DOHH2 (cell line): ENCODE measurements around the gene SDE2.

Source experiments
- H3F3A ChIP-seq: fragments of 200-600 bp; sonication (generic), shearing (Covaris generic); 2 replicates; pipeline ENCODE4 v1.6.0; 2016; ENCODE audit warnings: antibody characterized with exemption, mild to moderate bottlenecking; ENCODE audit not compliant: control insufficient read depth, insufficient read depth
- H3K27ac ChIP-seq: fragments of 200-600 bp; sonication (generic); 2 replicates; pipeline ENCODE4 v1.5.1; 2014; ENCODE audit warnings: low read depth, mild to moderate bottlenecking, low read length, moderate library complexity
- H3K27me3 ChIP-seq: fragments of 200-600 bp; sonication (generic); 2 replicates; pipeline ENCODE4 v1.6.1; 2014; ENCODE audit warnings: mild to moderate bottlenecking, low read length, mixed read lengths; ENCODE audit not compliant: control insufficient read depth
- H3K36me3 ChIP-seq: fragments of 200-600 bp; sonication (generic); 2 replicates; pipeline ENCODE4 v1.6.1; 2014; ENCODE audit warnings: mild to moderate bottlenecking, low read length, moderate library complexity, mixed read lengths; ENCODE audit not compliant: control insufficient read depth
- H3K4me1 ChIP-seq: fragments of 200-600 bp; sonication (generic); 2 replicates; pipeline ENCODE4 v1.6.1; 2014; ENCODE audit warnings: mild to moderate bottlenecking, low read length, mixed read lengths; ENCODE audit not compliant: control insufficient read depth
- H3K4me2 ChIP-seq: fragments of 200-600 bp; sonication (generic); 2 replicates; pipeline ENCODE4 v1.6.0; 2014; ENCODE audit warnings: mild to moderate bottlenecking, low read length, moderate library complexity
- H3K4me3 ChIP-seq: fragments of 200-600 bp; sonication (generic); 2 replicates; pipeline ENCODE4 v1.5.1; 2014; ENCODE audit warnings: mild to moderate bottlenecking, low read length, mixed read lengths
- H3K79me2 ChIP-seq: fragments of 200-600 bp; sonication (generic); 2 replicates; pipeline ENCODE4 v1.6.1; 2014; ENCODE audit warnings: mild to moderate bottlenecking, low read length, mixed read lengths; ENCODE audit not compliant: control insufficient read depth
- H3K9me2 ChIP-seq: fragments of 200-600 bp; sonication (generic); replicated peaks from 2 replicates; pipeline ENCODE4 v1.6.1; 2014; ENCODE audit warnings: mild to moderate bottlenecking, low read length, mixed read lengths; ENCODE audit not compliant: control insufficient read depth
- H3K9me3 ChIP-seq: fragments of 200-600 bp; sonication (generic); 2 replicates; pipeline ENCODE4 v1.6.1; 2014; ENCODE audit warnings: antibody characterized with exemption, low read length, mixed read lengths; ENCODE audit not compliant: control insufficient read depth, insufficient read depth
- H4K20me1 ChIP-seq: fragments of 200-600 bp; sonication (generic); 2 replicates; pipeline ENCODE4 v1.6.0; 2014; ENCODE audit warnings: low read depth, mild to moderate bottlenecking, antibody characterized with exemption, low read length, moderate library complexity; ENCODE audit not compliant: control insufficient read depth, insufficient read depth
- CTCF ChIP-seq: fragments of 200-600 bp; sonication (generic); IDR thresholded peaks from one replicate; pipeline ENCODE4 v1.5.1; 2014; ENCODE audit warnings: antibody characterized with exemption, mild to moderate bottlenecking, low read depth, low read length; ENCODE audit not compliant: poor library complexity, severe bottlenecking
- EZH2phosphoT487 ChIP-seq: fragments of 200-600 bp; sonication (generic); IDR thresholded peaks from 2 replicates; pipeline ENCODE4 v1.6.1; 2017; ENCODE audit warnings: borderline replicate concordance, mild to moderate bottlenecking, antibody characterized with exemption, low read length, moderate library complexity, mixed read lengths

Gene SDE2

GRCh38 chr1:225949041-225949440, 50.1 kb downstream of the SDE2 start:
- Histone ChIP-seq H3K9me3 (no peaks in the 10 kb centered on the region), H3K36me3 (no peaks in the 10 kb centered on the region), H3K4me3 (no peak overlapping the region), H3F3A (no peaks in the 10 kb centered on the region), H3K4me2 (no peak overlapping the region), H3K27me3 (peaks cover 19% of the 10 kb centered on the region), H4K20me1 (no peaks in the 10 kb centered on the region), H3K27ac (no peak overlapping the region), H3K79me2 (no peaks in the 10 kb centered on the region), H3K4me1 (peaks cover 9% of the 10 kb centered on the region), H3K9me2 (no peaks in the 10 kb centered on the region)
- TF ChIP-seq EZH2phosphoT487, result no peak
- no peak for TF ChIP-seq CTCF

GRCh38 chr1:225946803-225947202, 52.3 kb downstream of the SDE2 start:
- H3K4me2 ChIP-seq, result no peak overlapping the region
- H3K4me3 ChIP-seq, result no peak overlapping the region
- H3K9me3 ChIP-seq, result no peaks in the 10 kb centered on the region
- H3K79me2 ChIP-seq, result no peaks in the 10 kb centered on the region
- no peaks in the 10 kb centered on the region for H3K9me2 ChIP-seq
- no peaks in the 10 kb centered on the region for H4K20me1 ChIP-seq
- H3K4me1 ChIP-seq, result peaks cover 24% of the 10 kb centered on the region
- peaks cover 14% of the 10 kb centered on the region; the same call in 1 of the 2 replicates for H3K27me3 ChIP-seq
- no peaks in the 10 kb centered on the region for H3F3A ChIP-seq
- no peak overlapping the region for H3K27ac ChIP-seq
- no peak for TF ChIP-seq EZH2phosphoT487
- no peak for TF ChIP-seq CTCF
- H3K36me3 ChIP-seq, result peaks cover 3% of the 10 kb centered on the region; the same call in 1 of the 2 replicates

- no peaks in the 10 kb centered on the region for H3F3A ChIP-seq
- no peak overlapping the region for H3K27ac ChIP-seq
- H3K9me3 ChIP-seq, result no peaks in the 10 kb centered on the region
- no peak overlapping the region for H3K4me2 ChIP-seq
- no peak overlapping the region for H3K4me3 ChIP-seq
- H3K36me3 ChIP-seq, result peaks cover 8% of the 10 kb centered on the region; the same call in 1 of the 2 replicates
- H3K9me2 ChIP-seq, result no peaks in the 10 kb centered on the region
- no peak for TF ChIP-seq CTCF
- TF ChIP-seq EZH2phosphoT487, result no peak
- H4K20me1 ChIP-seq, result no peaks in the 10 kb centered on the region
- H3K4me1 ChIP-seq, result peaks cover 28% of the 10 kb centered on the region
- H3K79me2 ChIP-seq, result no peaks in the 10 kb centered on the region
- H3K27me3 ChIP-seq, result peaks cover 14% of the 10 kb centered on the region; the same call in 1 of the 2 replicates
These were observed 53.0 kb downstream of the SDE2 start for GRCh38 chr1:225946082-225946620.
